Ectodermal cell (in vitro differentiated cells): Measurements from ENCODE around the gene PIP5K1B. TPM values are rescaled to one million over a fixed set of nuclear protein-coding genes. Genes with fewer than 3 reads are reported as not detected.

Experiments used
- H3K27ac ChIP-seq: 2 replicates; pipeline ENCODE4 v1.7.0; 2013; ENCODE audit warnings: mild to moderate bottlenecking, low read depth, low read length; ENCODE audit not compliant: insufficient read depth, poor library complexity, severe bottlenecking
- H3K27me3 ChIP-seq: 2 replicates; pipeline ENCODE4 v1.7.0; 2013; ENCODE audit warnings: mild to moderate bottlenecking, low read length; ENCODE audit not compliant: insufficient read depth, control insufficient read depth, poor library complexity, severe bottlenecking
- H3K36me3 ChIP-seq: one replicate; pipeline ENCODE4 v1.7.0; 2013; ENCODE audit warnings: low read length; ENCODE audit not compliant: control insufficient read depth, insufficient read depth
- H3K4me1 ChIP-seq: one replicate; pipeline ENCODE4 v1.7.0; 2013; ENCODE audit warnings: low read length; ENCODE audit not compliant: control insufficient read depth, insufficient read depth
- H3K4me3 ChIP-seq: 2 replicates; pipeline ENCODE4 v1.7.0; 2013; ENCODE audit warnings: low read depth, low read length, control low read depth; ENCODE audit not compliant: insufficient read depth
- H3K9me3 ChIP-seq: 2 replicates; pipeline ENCODE4 v1.7.0; 2013; ENCODE audit warnings: mild to moderate bottlenecking, low read length, moderate library complexity; ENCODE audit not compliant: control insufficient read depth
- WGBS, 2 experiments: methylation state at CpG; one replicate each; pipeline ENCODE4 v1.1.7; 2013; ENCODE audit warnings: missing lambda C conversion rate in 2 of 2; 5-methylcytosine and 5-hydroxymethylcytosine counted together
- polyA plus RNA-seq, 4 experiments: library from polyadenylated mRNA; stranded (reverse); fragments of 50-300 nt; gene quantifications; one replicate each; pipeline ENCODE4 v1.2.3, GENCODE V29; 2013

Gene PIP5K1B, protein sequence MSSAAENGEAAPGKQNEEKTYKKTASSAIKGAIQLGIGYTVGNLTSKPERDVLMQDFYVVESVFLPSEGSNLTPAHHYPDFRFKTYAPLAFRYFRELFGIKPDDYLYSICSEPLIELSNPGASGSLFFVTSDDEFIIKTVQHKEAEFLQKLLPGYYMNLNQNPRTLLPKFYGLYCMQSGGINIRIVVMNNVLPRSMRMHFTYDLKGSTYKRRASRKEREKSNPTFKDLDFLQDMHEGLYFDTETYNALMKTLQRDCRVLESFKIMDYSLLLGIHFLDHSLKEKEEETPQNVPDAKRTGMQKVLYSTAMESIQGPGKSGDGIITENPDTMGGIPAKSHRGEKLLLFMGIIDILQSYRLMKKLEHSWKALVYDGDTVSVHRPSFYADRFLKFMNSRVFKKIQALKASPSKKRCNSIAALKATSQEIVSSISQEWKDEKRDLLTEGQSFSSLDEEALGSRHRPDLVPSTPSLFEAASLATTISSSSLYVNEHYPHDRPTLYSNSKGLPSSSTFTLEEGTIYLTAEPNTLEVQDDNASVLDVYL
- 2.1 TPM for polyA plus RNA-seq (2013, experiment 1 of 4)
- 2.8 TPM for polyA plus RNA-seq (2013, experiment 2 of 4)
- polyA plus RNA-seq (2013, experiment 3 of 4) = 2.1 TPM
- 2.4 TPM for polyA plus RNA-seq (2013, experiment 4 of 4)

DNA sequence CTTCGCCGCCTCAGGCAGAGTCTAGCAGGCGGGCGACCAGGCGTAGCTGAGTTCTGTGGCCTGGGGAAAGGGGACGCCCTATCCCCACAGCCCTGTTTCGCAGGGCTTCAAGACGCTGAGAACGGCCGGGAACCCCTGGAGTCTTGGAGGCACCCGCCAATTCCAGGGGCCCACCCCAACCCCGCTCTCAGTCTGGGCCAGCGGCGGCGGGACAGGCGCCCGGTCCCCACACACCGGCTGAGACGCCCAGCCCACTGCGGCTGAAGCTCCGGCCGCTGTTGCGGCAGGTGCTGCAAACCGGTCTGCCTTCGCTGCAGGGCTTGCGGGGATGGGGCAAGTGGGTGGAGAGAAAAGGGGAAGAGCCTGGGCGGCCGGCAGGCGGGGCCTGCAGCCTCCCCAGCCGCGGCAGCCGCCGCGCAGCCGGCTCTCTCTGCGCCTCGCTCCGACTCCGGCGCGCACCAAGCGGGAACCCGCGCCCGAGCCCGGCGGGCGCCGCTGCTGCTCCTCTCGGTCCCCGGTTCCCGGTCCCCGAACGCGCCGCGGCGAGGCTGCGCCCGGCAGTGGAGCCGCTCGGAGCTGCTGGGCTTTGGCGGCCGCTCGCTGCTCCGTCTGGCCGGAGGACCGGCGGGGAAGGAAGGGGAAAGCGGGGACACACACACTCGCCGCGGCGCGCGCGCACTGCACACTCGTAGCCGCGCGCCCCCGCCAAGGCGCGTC lies at the start of gene PIP5K1B:
Gene PIP5K1B, plus strand, starts transcription at position 427 of the 717 bp plus-strand sequence. CDS start 117,375 bp downstream, outside the sequence.
- Histone ChIP-seq H3K27me3 (peaks cover 49% of the 10 kb centered on the region), H3K36me3 (no peaks in the 10 kb centered on the region), H3K27ac (no peak within 1 kb of the TSS), H3K4me3 (peak within 1 kb of the TSS; percentile 56), H3K4me1 (peaks cover 5% of the 10 kb centered on the region), H3K9me3 (no peaks in the 10 kb centered on the region)
- 0% methylated on average over 84 of the region's 84 CpGs for WGBS, 2 experiments

DNA sequence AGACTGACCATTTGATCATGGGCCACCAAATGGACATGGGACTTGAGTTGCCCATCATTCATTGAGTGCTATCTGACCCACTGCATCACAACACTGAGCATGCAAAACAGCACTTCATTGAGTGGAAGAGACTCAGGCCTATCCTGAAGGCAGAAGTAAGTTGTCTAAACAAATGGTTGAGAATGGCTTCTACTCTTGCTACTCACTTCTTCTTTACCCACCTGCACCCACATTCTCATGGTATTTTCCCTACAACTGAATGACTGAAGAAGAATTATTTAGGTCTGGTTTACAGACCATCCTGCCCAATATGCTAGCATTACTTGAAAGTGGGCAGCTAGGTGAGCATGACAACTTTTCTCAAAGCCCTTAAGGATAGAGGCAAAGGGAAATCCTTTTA lies 41.0 kb upstream of the PIP5K1B start:
- Histone ChIP-seq H3K9me3 (no peaks in the 10 kb centered on the region), H3K27me3 (no peaks in the 10 kb centered on the region), H3K4me3 (no peak overlapping the region), H3K36me3 (no peaks in the 10 kb centered on the region), H3K4me1 (peaks cover 18% of the 10 kb centered on the region), H3K27ac (no peak overlapping the region)

DNA sequence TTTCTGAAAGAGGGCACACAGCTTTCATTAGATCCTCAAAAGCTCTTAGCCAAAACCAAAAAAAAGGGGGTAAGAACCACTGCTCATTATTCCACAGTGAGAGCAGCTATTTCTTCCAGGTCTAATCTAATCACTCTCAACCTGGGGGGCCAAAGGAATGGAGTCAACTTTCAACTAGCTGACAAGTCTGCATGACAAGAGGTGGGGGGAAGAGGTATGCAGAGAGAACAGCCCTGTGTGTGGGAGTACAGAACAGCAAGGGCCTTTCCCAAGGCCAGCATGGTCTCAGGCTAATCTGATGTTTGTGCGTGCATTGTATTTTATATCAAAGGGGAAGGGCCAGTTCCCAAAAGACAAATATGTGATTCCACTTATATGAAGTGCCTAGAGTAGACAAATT lies 36.9 kb upstream of the PIP5K1B start:
- no peak overlapping the region for H3K4me3 ChIP-seq
- H3K27me3 ChIP-seq = no peaks in the 10 kb centered on the region
- no peaks in the 10 kb centered on the region for H3K9me3 ChIP-seq
- no peak overlapping the region for H3K27ac ChIP-seq
- WGBS, 2 experiments = 74 to 82% methylated on average over 1 of the region's 1 CpG
- H3K36me3 ChIP-seq = no peaks in the 10 kb centered on the region
- peaks cover 18% of the 10 kb centered on the region for H3K4me1 ChIP-seq

DNA sequence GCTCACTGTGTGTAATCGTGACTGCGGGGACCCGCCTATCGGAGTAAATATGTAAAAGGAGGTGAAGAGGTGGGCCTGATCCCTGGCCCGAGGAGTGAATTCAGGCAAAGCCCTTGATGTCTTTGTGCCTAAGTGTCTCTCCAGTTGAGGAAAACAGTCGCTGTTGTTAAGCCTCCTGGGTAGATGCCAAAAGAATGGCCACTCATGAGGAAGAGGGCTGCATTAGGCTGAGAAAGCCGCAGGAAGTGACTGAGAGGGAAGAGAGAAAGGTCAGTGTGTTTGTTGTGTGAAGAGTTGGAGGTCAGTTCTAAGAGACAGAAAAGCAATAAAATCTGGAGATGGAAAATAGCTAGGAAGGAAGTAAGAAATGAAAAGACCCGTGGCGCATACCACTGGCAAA lies 35.8 kb upstream of the PIP5K1B start:
- Histone ChIP-seq H3K27me3 (no peaks in the 10 kb centered on the region), H3K27ac (no peak overlapping the region), H3K9me3 (no peaks in the 10 kb centered on the region), H3K4me1 (peaks cover 18% of the 10 kb centered on the region), H3K4me3 (no peak overlapping the region), H3K36me3 (no peaks in the 10 kb centered on the region)
- 45 to 46% methylated on average over 9 of the region's 9 CpGs for WGBS, 2 experiments

DNA sequence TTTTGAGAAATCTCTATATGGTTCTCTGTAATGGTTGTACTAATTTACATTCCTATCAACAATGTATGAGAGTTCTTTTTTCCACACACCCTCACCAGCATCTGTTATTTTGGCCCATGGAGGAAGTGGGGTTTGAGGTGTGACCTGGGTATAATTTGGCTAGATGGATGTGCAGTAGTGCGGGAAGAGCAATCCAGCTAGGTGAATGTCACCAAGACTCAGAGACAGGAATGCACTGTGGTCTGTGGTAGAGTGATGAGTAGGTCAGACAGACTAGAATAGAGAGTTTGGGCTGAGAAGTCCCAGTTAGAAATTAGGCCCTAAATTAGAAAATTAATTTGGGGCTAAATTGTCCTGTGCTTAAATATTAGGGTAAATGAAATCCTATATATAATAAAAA lies 32.8 kb upstream of the PIP5K1B start:
- no peaks in the 10 kb centered on the region for H3K27me3 ChIP-seq
- H3K4me3 ChIP-seq = no peak overlapping the region
- H3K4me1 ChIP-seq = peaks cover 18% of the 10 kb centered on the region
- H3K9me3 ChIP-seq = no peaks in the 10 kb centered on the region
- WGBS, 2 experiments = 94 to 96% methylated on average over 1 of the region's 1 CpG
- H3K27ac ChIP-seq = no peak overlapping the region
- H3K36me3 ChIP-seq = no peaks in the 10 kb centered on the region

DNA sequence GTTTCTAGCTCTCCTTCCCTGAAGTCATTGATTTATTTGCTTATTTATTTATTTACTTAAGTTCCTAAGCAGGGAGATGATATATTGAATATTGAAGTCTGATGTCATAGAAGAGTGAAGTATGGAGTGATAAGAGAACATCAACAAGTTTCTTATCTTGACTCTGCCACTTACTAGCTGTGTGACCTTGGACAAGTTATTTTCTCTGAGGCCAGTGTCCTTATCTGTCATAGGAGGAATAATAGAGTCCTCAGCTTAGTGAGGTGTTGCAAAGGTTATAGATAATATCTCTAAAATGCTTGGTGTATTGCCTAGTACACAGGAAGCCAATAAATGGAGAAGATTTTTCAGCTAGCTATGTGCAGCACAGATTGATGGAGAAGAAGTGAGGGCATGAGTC lies 32.4 kb upstream of the PIP5K1B start:
- no peaks in the 10 kb centered on the region for H3K36me3 ChIP-seq
- peaks cover 14% of the 10 kb centered on the region for H3K4me1 ChIP-seq
- no peak overlapping the region for H3K27ac ChIP-seq
- no peaks in the 10 kb centered on the region for H3K9me3 ChIP-seq
- H3K4me3 ChIP-seq = no peak overlapping the region
- H3K27me3 ChIP-seq = no peaks in the 10 kb centered on the region

DNA sequence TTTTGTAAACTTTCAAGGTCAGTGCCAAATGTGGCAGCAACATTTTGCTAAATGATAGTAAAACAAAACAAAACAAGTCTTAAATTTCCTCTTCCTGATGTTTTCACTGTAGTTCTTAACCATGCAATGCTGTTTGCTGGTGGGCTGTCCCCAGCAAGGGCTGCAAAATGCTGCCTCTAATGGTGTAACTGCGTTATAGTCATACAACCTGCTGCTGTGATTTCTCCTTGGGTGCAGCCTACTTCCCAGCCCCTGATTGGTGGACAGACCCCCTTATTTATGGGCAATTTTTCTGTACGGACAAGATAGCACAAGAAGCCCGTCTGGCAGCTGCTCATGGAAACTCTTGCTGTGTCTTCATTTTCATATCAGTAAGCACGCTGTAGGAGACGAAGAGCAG lies 26.6 kb upstream of the PIP5K1B start:
- WGBS, 2 experiments = 62 to 63% methylated on average over 5 of the region's 5 CpGs
- H3K9me3 ChIP-seq = no peaks in the 10 kb centered on the region
- no peaks in the 10 kb centered on the region for H3K36me3 ChIP-seq
- H3K4me3 ChIP-seq = no peak overlapping the region
- H3K27ac ChIP-seq = no peak overlapping the region
- H3K27me3 ChIP-seq = no peaks in the 10 kb centered on the region
- no peaks in the 10 kb centered on the region for H3K4me1 ChIP-seq

DNA sequence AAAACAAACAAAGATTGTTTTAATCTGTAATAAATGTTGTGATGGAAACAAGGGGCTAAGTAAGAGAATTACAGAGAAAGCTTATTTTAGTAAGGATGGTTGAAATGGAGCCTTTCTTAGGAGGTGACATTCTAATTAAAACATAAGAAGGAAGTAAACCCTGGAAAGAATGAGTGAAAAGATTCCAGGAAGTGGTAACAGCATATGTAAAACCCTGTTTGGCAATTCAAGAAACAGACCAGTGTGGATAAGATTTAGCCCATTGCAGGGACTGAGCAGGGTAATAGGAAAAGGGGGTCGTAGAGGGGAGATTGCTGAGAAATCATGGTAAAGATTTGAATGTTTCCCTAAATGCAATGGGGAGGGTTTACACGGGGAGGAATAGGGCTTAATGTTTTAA lies 21.6 kb upstream of the PIP5K1B start:
- Histone ChIP-seq H3K9me3 (no peaks in the 10 kb centered on the region), H3K36me3 (no peaks in the 10 kb centered on the region), H3K4me3 (no peak overlapping the region), H3K27me3 (no peaks in the 10 kb centered on the region), H3K4me1 (no peaks in the 10 kb centered on the region), H3K27ac (no peak overlapping the region)
- WGBS, 2 experiments = 87% methylated on average over 2 of the region's 2 CpGs

DNA sequence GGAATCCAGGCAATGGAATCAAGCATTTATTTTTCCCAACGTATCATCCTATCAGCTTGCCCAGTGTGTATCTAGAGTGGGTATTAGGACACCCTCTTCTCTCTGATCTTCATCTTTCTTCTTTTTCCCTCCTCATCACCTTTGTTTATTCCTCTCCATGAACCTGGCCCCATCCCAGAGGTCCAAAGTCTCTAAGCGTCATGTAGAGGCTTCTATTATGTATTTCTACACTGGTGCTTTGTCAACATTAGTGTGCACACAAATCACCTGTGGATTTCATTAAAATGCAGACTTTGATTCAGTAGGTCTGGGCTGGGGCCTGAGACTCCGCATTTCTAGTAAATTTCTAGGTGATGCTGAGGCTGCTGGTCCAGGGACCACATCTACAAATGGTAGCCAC lies 19.8 kb upstream of the PIP5K1B start:
- WGBS, 2 experiments = 92 to 95% methylated on average over 3 of the region's 3 CpGs
- H3K4me3 ChIP-seq = no peak overlapping the region
- no peaks in the 10 kb centered on the region for H3K27me3 ChIP-seq

DNA sequence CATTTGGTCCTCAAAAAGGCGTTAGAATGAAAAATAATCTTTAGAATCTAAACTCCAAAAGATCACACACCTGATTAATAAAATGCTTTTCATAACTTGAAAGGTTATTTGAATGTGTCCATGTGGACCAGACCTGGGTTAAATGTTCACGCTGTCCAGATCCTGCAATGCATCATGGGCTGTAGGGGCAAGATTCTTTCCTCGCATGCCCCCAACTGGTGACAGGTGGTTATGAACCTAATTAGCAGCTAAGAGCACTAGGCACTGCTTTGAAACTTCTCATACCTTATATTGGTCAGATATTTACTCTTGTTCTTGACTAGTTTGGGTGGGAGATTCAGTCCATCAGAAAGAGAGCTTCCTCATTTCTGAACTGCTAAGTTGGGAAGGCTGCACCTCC lies 19.3 kb upstream of the PIP5K1B start:
- Histone ChIP-seq H3K4me3 (no peak overlapping the region), H3K4me1 (no peaks in the 10 kb centered on the region), H3K9me3 (no peaks in the 10 kb centered on the region), H3K27me3 (no peaks in the 10 kb centered on the region), H3K27ac (no peak overlapping the region), H3K36me3 (no peaks in the 10 kb centered on the region)
- WGBS, 2 experiments = 80 to 82% methylated on average over 3 of the region's 3 CpGs

More for the DNA sequence above, 19.8 kb upstream of the PIP5K1B start:
- Histone ChIP-seq H3K4me1 (no peaks in the 10 kb centered on the region), H3K9me3 (no peaks in the 10 kb centered on the region), H3K36me3 (no peaks in the 10 kb centered on the region), H3K27ac (no peak overlapping the region)
